ENCODE results near the gene PARP3. TPM values are rescaled to one million over a fixed set of nuclear protein-coding genes. Genes with fewer than 3 reads are reported as not detected.
A peak's percentile ranks its signal among the peaks of the same experiment; 100 is the strongest.
"Not testable (repeated sequence)": the region's sequence is repeated elsewhere in the genome, so short reads cannot be mapped to it uniquely, and the experiment has no call there.

The PARP3 gene
- 48.5 TPM for total RNA-seq

- peak; percentile 100 for DNase-seq (ENCODE audit: low spot score)
Measured at GRCh38 chr3:51941798-51942602, at the start of gene PARP3, which contains the start of gene RRP9. PARP3 (plus strand) TSS chr3:51942363; CDS start chr3:51943356, 993 bp downstream. RRP9 (minus strand) TSS chr3:51941904; CDS start chr3:51941867, 37 bp downstream.

- DNase-seq (ENCODE audit: low spot score): no peak
Measured at GRCh38 chr3:51894391-51894790, 47.8 kb upstream of the PARP3 start.

DNA sequence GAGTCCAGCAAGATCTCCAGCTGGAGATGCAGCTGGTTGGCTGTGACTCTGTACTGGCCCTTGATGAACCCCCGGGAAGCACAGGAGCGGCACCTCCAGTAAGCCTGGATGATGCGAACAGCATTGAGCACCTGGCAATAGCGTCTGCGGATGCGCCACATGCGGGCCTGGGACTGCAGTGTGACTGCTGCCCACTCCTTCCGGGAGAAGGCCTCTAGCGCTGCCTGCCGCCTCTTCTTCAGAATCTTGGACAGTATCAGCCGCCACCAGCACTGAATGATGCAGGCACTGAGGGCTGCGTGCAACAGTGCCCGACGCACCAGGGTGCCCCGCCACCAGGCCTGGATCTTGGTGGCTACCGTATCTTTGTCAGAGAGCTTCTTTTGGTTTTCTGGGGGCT lies 47.2 kb upstream of the PARP3 start:
- no peak for DNase-seq (ENCODE audit: low spot score)

DNA sequence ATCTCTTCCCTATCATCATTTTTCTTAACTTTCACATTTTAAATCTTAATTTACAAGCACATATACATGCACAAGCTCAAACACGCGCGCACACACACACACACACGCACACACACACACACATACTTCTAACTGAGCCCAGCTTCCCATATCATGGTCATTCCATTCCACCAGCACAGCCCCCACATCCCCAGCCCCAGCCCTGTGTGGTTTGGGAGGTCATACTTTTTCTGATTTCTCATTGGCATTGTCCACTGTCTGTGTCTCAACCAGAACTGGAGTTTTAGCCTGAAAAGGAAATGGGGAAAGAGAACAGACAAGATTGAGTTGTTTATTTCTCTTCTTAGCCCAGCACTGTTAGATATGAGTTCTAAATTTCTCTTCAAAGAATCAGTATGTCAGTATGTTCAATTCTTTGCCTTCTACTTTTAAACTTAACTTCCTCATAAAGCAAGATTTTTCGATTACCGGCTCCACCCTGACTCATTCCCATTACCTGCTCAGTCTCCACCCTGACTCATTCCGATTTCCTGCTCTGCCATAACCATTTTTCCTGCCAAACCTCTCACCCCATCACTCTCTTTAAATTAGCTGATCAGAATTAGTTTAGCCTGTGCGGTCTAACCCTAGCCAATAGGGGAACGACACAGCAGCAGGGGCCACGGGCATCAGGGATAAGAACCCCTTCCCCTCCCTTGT lies 45.4 kb upstream of the PARP3 start:
- no peak for DNase-seq (ENCODE audit: low spot score)

DNA sequence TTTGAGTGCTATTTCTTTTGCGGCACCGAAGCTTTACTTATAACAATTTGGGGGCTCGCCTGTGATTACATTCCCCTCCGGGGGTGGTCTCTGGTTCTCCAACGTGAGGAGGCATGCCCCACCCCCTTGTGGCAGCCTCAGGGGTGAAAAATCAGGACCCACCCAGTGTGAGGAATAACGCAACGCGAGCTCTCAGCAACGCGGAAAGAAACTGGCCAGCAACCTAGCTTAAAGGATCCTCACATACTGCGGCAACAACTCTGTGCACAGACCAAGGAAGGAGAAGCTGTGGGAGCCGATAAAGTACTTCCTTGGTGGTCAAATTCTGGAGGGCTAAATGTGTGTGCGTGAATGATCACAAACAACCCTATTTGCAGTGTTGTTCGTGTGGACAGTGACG lies 44.8 kb upstream of the PARP3 start:
- DNase-seq (ENCODE audit: low spot score): no peak

- not testable (repeated sequence) for DNase-seq (ENCODE audit: low spot score)
Measured at GRCh38 chr3:51900043-51900442, 42.1 kb upstream of the PARP3 start.

- peak; percentile 60 for DNase-seq (ENCODE audit: low spot score)
Measured at GRCh38 chr3:51902361-51902760, 39.8 kb upstream of the PARP3 start.

DNA sequence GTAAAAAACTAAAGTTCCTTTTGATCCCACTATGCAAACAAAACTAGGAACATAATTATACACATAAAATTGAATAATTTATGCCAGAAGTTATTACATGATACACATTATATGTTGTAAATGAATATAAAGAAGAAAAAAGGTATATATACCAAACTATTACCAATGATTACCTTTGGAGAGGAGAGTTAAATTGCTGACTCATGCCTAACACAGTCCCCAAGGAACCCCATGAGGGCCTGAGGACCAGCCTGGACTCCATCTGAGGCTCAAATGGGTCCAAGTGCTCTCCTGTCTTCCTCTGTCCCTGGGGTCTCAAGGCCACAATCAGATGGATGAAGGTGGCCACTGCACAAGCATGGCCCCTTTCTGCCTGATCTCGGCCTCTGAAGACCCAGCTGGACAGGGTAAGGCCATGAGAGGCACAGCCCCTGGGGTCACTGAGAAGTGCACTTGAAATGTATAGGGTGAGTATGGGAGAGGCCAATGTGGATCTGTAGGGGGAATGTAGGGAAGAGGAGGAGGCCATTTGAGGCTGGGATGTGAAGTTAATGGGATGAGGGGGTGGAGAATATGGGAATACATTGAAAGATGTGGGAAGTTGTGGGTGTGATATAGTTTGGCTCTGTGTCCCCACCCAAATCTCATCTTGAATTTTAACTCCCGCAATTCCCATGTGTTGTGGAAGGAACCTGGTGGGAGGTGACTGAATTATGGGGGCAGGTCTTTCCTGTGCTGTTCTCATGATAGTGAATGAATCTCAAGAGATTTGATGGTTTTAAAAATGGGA lies 37.9 kb upstream of the PARP3 start:
- DNase-seq (ENCODE audit: low spot score): no peak

DNA sequence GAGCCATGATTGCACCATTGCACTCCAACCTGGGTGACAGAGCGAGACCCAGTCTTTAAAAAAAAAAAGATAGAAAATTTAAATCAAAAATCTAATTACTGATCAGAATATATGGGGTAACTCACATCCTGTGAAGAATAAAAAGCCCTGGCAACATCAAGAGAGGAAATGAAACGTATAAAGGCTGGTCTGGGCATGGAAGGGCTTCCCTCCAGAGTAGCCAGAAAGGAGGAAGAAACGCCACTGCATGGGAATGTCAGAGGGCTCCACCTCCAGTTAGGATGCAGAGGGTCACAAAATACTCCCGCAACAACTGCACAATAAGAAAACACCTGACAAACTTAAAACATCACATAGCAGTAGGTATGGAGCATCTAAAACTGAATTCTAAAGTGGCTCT lies 34.1 kb upstream of the PARP3 start:
- no peak for DNase-seq (ENCODE audit: low spot score)

- DNase-seq (ENCODE audit: low spot score): no peak
Measured at GRCh38 chr3:51916418-51916817, 25.7 kb upstream of the PARP3 start.

DNA sequence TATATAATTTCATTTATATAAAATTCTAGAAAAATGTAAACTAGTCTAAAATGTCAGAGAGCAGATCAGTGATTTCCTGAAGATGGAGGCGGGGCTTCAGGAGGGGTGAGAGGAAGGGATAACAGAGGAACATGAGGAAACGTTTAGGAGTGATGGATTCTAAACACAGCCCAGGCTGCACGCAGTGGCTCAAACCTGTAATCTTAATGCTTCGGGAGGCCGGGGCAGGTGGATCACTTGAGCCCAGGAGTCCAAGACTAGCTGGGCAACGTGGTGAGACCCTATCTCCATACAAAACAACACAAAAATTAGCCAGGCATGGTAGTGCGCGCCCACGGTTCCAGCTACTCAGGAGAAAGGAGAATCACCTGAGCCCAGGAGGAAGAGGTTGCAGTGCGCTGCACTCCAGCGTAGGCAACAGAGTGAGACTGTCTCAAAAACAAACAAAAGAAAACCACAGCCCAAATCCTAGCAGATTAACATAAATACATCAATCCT lies 21.0 kb upstream of the PARP3 start:
- no peak for DNase-seq (ENCODE audit: low spot score)

DNA sequence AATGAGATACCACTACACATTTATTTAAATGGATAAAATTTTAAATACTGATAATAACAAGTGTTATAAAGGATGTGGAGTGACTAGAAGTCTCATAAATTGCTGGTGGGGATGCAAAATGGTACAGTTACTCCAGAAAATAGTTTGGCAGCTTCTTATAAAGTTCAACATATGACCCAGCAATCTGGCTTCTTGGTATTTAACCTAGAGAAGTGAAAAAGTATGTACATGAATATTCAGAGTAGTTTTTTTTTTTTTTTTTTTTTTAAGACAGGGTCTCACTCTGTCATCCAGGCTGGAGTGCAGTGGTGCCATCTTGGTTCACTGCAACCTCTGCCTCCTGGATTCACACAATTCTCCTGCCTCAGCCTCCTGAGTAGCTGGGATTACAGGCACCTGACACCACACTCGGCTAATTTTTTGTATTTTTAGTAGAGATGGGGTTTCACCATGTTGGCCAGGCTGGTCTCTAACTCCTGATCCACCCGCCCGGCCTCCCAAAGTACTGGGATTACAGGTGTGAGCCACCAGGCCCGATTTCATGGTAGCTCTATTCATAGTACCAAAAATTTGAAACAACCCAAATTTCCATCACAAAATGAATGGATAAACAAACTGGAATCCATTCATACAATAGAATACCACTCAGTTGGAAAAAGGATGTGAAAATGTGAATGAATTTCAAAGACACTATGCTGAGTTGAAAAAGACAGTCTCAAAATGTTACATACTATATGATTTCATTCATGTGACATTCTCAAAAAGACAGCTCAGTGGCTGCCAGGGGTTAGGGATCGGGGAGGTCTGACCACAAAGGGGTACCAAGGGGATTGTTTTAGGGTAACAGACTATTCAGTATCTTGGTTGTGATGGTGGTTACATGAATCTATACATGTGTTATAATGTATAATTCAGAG lies 14.8 kb upstream of the PARP3 start:
- DNase-seq (ENCODE audit: low spot score): no peak

DNA sequence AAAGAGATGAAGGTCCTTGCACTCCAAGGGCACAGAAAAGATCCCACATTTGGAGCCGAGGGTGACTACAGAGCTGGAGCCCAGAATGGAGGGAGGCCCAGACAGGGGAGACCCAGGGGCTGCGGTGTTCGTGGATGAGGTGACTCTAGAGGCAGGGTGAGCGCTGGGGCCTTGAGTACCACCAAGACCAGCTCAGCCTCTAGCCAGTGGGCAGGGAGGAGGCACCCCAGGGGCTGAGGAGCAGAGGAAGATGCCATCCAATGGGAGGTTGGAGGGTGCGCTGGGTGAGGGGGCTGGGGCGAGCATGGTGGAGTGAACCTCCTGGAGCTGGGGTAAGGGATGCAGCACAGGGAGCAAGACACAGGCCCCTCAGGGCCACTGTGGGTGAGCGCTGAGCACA lies 13.7 kb upstream of the PARP3 start:
- DNase-seq (ENCODE audit: low spot score): peak; percentile 36

GRCh38 chr3:51928981-51929380 lies 13.2 kb upstream of the PARP3 start:
- peak; percentile 18 for DNase-seq (ENCODE audit: low spot score)

GRCh38 chr3:51929420-51930003 lies 12.7 kb upstream of the PARP3 start:
- DNase-seq (ENCODE audit: low spot score): no peak

DNA sequence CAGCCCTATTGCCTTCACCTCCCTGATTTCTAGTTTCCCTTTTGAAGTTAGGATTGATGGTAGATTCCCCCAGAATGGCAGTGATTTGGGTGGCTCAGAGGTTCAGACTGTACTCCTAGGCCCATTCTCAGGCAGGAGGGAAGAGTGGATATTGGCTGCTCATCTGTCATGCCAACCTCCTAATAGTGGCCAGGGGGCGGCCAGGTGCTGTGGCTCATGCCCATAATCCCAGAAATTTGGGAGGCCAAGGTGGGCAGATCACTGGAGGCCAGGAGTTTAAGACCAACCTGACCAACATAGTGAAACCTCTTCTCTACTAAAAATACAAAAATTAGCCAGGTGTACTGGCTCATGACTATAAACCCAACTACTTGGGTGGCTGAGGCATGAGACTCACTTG lies 11.7 kb upstream of the PARP3 start:
- peak; percentile 19 for DNase-seq (ENCODE audit: low spot score)

GRCh38 chr3:51931756-51932155 lies 10.4 kb upstream of the PARP3 start:
- DNase-seq (ENCODE audit: low spot score): peak; percentile 26

GRCh38 chr3:51932471-51933370 lies 9.4 kb upstream of the PARP3 start:
- peak; percentile 35 for DNase-seq (ENCODE audit: low spot score)

DNA sequence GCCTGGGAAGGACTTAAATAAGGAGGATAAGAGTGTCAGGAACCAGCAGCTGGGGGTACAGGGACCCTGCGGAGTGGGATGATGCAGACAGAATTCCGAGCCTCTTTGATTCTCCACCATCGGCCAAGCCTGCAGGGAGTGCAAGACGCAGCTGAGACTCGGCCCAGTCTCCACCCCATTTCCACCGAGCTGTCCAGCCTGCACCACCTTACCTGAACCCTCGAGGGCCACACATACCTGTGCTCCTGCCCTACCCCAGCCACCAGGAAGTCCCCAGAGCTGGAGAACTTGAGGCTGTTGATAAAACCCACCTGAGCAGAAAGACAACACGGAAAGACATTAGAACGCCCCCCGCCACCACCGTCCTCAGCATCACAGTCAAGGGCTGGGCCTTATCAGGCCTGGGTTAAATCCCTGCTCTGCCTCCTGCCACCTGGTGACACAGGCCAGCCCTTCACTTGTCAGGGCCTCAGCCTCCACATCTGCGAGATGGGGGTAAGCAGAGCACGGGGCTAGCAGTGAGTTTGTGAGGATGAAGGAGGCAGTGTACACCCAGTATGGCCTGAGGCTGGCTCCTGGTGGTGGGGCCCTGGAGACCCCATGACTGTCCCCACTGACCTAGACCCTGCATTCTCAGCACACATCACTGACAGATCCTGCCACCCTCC lies 8.6 kb upstream of the PARP3 start:
- DNase-seq (ENCODE audit: low spot score): peak; percentile 36
